Measurements from ENCODE around the gene PYDC2.

GRCh38 chr3:191414732-191415131 is 46.2 kb upstream of the PYDC2 start:
- no peak for TF ChIP-seq CTCF (IDR thresholded peaks at IDR 0.05)
- no peak for TF ChIP-seq POLR2A (IDR thresholded peaks at IDR 0.05)
